Measurements from ENCODE around the gene GAS6. TPM values are rescaled to one million over a fixed set of nuclear protein-coding genes. Genes with fewer than 3 reads are reported as not detected.
"Not testable (repeated sequence)": the region's sequence is repeated elsewhere in the genome, so short reads cannot be mapped to it uniquely, and the experiment has no call there.

Gene GAS6
- total RNA-seq, 1 donor from 2014 or later, result 215 TPM

DNA sequence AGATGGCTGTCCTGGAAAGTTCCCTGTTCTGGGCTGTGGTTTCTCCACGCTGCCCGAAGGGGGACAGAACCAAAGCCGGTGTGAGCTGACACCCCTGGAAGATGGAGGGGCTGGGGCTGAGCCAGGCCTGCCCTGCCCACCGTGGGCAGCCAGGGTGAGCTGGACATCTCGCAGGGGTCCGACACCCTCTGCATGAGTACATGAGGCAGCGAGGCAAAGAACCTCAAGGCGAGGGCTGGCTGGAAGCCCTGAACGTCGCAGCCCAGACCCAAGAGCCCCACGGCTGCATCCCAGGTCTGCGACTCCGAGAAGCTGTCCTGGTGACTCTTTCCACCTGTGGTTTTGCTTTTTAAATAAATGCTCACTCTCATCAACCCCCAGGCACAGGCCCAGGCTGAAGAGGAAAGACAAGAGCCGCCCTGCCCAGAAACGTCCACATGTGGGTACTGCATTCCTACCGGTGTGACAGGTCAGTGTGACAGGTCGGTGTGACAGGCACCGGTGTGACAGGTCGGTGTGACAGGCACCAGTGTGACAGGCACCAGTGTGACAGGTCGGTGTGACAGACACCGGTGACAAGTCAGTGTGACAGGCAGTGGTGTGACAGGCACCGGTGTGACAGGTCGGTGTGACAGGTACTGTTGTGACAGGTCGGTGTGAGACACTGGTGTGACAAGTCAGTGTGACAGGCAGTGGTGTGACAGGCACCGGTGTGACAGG is 30.6 kb downstream of the GAS6 start:
- Histone ChIP-seq H3K36me3 (peaks cover 0 to 35% of the 10 kb centered on the region in 2 donors), H3K27me3 (no peaks in the 10 kb centered on the region), H3K27ac (no peak overlapping the region), H3K4me1 (peaks cover 29% of the 10 kb centered on the region), H3K9me3 (no peaks in the 10 kb centered on the region), H3K4me3 (no peak overlapping the region)
- intact Hi-C loops (cut with DNase I), result no loop called here
- no peak for DNase-seq (ENCODE audit: extremely low spot score in 2 of 2)
- TF ChIP-seq CTCF (IDR thresholded peaks at IDR 0.05) (no peak), POLR2A (IDR thresholded peaks at IDR 0.05) (no peak), POLR2AphosphoS5 (IDR thresholded peaks at IDR 0.05; ENCODE audit: insufficient read depth in 1 of 2, low read depth in 1 of 2) (no peak)

- no peak for DNase-seq (ENCODE audit: extremely low spot score in 2 of 2)
- no peak overlapping the region for H3K27ac ChIP-seq
- peaks cover 23% of the 10 kb centered on the region for H3K4me1 ChIP-seq
- intact Hi-C loops (cut with DNase I), result no loop called here
- peaks cover 0 to 42% of the 10 kb centered on the region in 2 donors for H3K36me3 ChIP-seq
- no peak overlapping the region for H3K4me3 ChIP-seq
- H3K27me3 ChIP-seq, result no peaks in the 10 kb centered on the region
- no peaks in the 10 kb centered on the region for H3K9me3 ChIP-seq
- TF ChIP-seq POLR2AphosphoS5 (IDR thresholded peaks at IDR 0.05; ENCODE audit: insufficient read depth in 1 of 2, low read depth in 1 of 2), result no peak
These were observed 31.2 kb downstream of the GAS6 start for GRCh38 chr13:113832631-113833030.

GRCh38 chr13:113832205-113832604 is 31.7 kb downstream of the GAS6 start:
- intact Hi-C loops (cut with DNase I), result no loop called here
- no peak for TF ChIP-seq POLR2A (IDR thresholded peaks at IDR 0.05)
- no peak for TF ChIP-seq POLR2AphosphoS5 (IDR thresholded peaks at IDR 0.05; ENCODE audit: insufficient read depth in 1 of 2, low read depth in 1 of 2)
- TF ChIP-seq CTCF (IDR thresholded peaks at IDR 0.05), result no peak
- H3K36me3 ChIP-seq, result peaks cover 0 to 46% of the 10 kb centered on the region in 2 donors
- H3K27ac ChIP-seq, result no peak overlapping the region
- H3K4me1 ChIP-seq, result peaks cover 19% of the 10 kb centered on the region
- no peaks in the 10 kb centered on the region for H3K27me3 ChIP-seq
- no peak overlapping the region for H3K4me3 ChIP-seq
- H3K9me3 ChIP-seq, result no peaks in the 10 kb centered on the region
- DNase-seq (ENCODE audit: extremely low spot score in 2 of 2), result no peak

DNA sequence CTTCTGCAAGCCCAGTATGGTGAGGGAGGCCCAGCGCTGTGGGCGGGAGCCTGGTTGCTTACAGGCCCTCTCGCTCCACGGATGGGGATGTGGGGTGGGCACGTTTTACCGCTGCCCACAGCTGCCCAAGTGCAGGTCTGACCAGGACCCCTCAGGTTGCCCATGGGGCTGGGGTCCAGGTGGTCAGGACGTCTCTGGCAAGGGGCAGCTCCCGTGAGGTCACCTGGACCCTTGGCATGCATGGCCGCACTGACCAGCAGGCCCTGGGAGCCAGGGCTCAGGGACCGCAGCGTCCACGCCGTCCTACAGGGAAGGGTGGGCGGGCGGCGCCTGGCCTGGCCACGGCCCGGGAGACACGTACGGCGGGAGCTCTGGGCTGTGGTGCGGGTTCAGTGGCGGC is 32.8 kb downstream of the GAS6 start:
- Histone ChIP-seq H3K36me3 (peaks cover 0 to 57% of the 10 kb centered on the region in 2 donors), H3K4me1 (peaks cover 12% of the 10 kb centered on the region), H3K27me3 (no peaks in the 10 kb centered on the region), H3K9me3 (no peaks in the 10 kb centered on the region), H3K4me3 (no peak overlapping the region), H3K27ac (no peak overlapping the region)
- DNase-seq (ENCODE audit: extremely low spot score in 2 of 2), result no peak
- TF ChIP-seq POLR2AphosphoS5 (IDR thresholded peaks at IDR 0.05; ENCODE audit: insufficient read depth in 1 of 2, low read depth in 1 of 2), result no peak
- no peak for TF ChIP-seq POLR2A (IDR thresholded peaks at IDR 0.05)
- TF ChIP-seq CTCF (IDR thresholded peaks at IDR 0.05), result no peak
- intact Hi-C loops (cut with DNase I), result no loop called here

GRCh38 chr13:113830426-113830950 is 33.4 kb downstream of the GAS6 start:
- intact Hi-C loops (cut with DNase I); H3K4me3 ChIP-seq; H3K27ac ChIP-seq; H3K4me1 ChIP-seq; DNase-seq (ENCODE audit: extremely low spot score in 2 of 2); H3K9me3 ChIP-seq; H3K27me3 ChIP-seq: not testable (repeated sequence)
- H3K36me3 ChIP-seq, result peaks cover 0 to 62% of the 10 kb centered on the region in 2 donors

GRCh38 chr13:113828282-113828825 is 35.5 kb downstream of the GAS6 start:
- TF ChIP-seq POLR2A (IDR thresholded peaks at IDR 0.05), result no peak
- TF ChIP-seq CTCF (IDR thresholded peaks at IDR 0.05), result no peak
- TF ChIP-seq POLR2AphosphoS5 (IDR thresholded peaks at IDR 0.05; ENCODE audit: insufficient read depth in 1 of 2, low read depth in 1 of 2), result no peak
- DNase-seq (ENCODE audit: extremely low spot score in 2 of 2), result no peak
- Histone ChIP-seq H3K9me3 (no peaks in the 10 kb centered on the region), H3K27me3 (no peaks in the 10 kb centered on the region), H3K4me3 (no peak overlapping the region), H3K4me1 (no peaks in the 10 kb centered on the region), H3K27ac (no peak overlapping the region), H3K36me3 (peaks cover 0 to 51% of the 10 kb centered on the region in 2 donors)
- intact Hi-C loops (cut with DNase I), result no loop called here
